SK-N-SH (cell line): Measurements from ENCODE around the gene CALD1. TPM values are rescaled to one million over a fixed set of nuclear protein-coding genes. Genes with fewer than 3 reads are reported as not detected.

Experiments
- CTCF ChIA-PET: fragments of 300-600, 350-600 bp; formaldehyde crosslinking; extraction: SDS; loops from one replicate; lab custom pipeline; 2021; lab: Yijun Ruan, JAX
- POLR2A ChIA-PET: fragments of 350-600 bp; sonication (Branson Sonifier 250); formaldehyde crosslinking; extraction: SDS; loops from one replicate; lab custom pipeline; 2020; ENCODE audit warnings: antibody characterized with exemption, inconsistent platforms; lab: Yijun Ruan, JAX
- DNase-seq: peaks from one replicate; pipeline ENCODE4 v3.0.0; 2012
- H2AFZ ChIP-seq: fragments of 200-600 bp; sonication (generic); 2 replicates; pipeline ENCODE4 v1.8.1; 2016; ENCODE audit warnings: antibody characterized with exemption, mild to moderate bottlenecking, low read depth
- H3F3A ChIP-seq: fragments of 200-600 bp; sonication (generic); replicated peaks from 2 replicates; pipeline ENCODE3; 2016; ENCODE audit warnings: antibody characterized with exemption, mild to moderate bottlenecking; ENCODE audit not compliant: insufficient read depth
- H3K27ac ChIP-seq, 2 experiments: fragments of 200-500 bp in 1 of 2; fragments of 200-600 bp in 1 of 2; sonication (Bioruptor generic) in 1 of 2; sonication (generic), shearing (Covaris generic) in 1 of 2; 2 replicates each; pipeline versions ENCODE4 v1.5.1 to v1.6.1; 2014 to 2016; ENCODE audit warnings: low read depth in 2 of 2, inconsistent platforms in 1 of 2, low read length in 1 of 2, mild to moderate bottlenecking in 1 of 2, mixed read lengths in 1 of 2
- H3K27me3 ChIP-seq: fragments of 200-600 bp; sonication (generic), shearing (Covaris generic); 2 replicates; pipeline ENCODE4 v1.6.1; 2016; ENCODE audit warnings: mixed run types; ENCODE audit not compliant: insufficient read depth
- H3K36me3 ChIP-seq, 2 experiments: fragments of 200-500 bp in 1 of 2; fragments of 200-600 bp in 1 of 2; sonication (Bioruptor generic) in 1 of 2; sonication (generic) in 1 of 2; replicated peaks in 1 of 2; 2 replicates each; pipeline versions ENCODE3 to v1.5.1; 2014 to 2016; ENCODE audit warnings: low read length in 1 of 2, mild to moderate bottlenecking in 1 of 2; ENCODE audit not compliant: insufficient read depth in 2 of 2, control insufficient read depth in 1 of 2
- H3K4me1 ChIP-seq, 2 experiments: fragments of 200-500 bp in 1 of 2; fragments of 200-600 bp in 1 of 2; sonication (Bioruptor generic) in 1 of 2; sonication (generic), shearing (Covaris generic) in 1 of 2; 2 replicates each; pipeline versions ENCODE4 v1.5.1 to v1.6.1; 2014 to 2016; ENCODE audit warnings: low read depth in 1 of 2, low read length in 1 of 2, mixed run types in 1 of 2; ENCODE audit not compliant: insufficient read depth in 2 of 2, control insufficient read depth in 1 of 2
- H3K4me2 ChIP-seq: fragments of 200-600 bp; sonication (generic), shearing (Covaris generic); 2 replicates; pipeline ENCODE4 v1.6.1; 2017; ENCODE audit warnings: mixed run types
- H3K4me3 ChIP-seq, 2 experiments: fragments of 200-500 bp in 1 of 2; fragments of 200-600 bp in 1 of 2; sonication (Bioruptor generic) in 1 of 2; sonication (generic), shearing (Covaris generic) in 1 of 2; 2 replicates each; pipeline versions ENCODE4 v1.5.1 to v1.8.1; 2014 to 2016; ENCODE audit warnings: low read depth in 2 of 2, inconsistent platforms in 1 of 2, low read length in 1 of 2, mild to moderate bottlenecking in 1 of 2, mixed read lengths in 1 of 2, moderate library complexity in 1 of 2
- H3K79me2 ChIP-seq: fragments of 200-600 bp; sonication (generic); 2 replicates; pipeline ENCODE4 v1.8.1; 2017; ENCODE audit warnings: mild to moderate bottlenecking; ENCODE audit not compliant: insufficient read depth
- H3K9ac ChIP-seq: fragments of 200-600 bp; sonication (generic); 2 replicates; pipeline ENCODE4 v1.6.1; 2017; ENCODE audit warnings: mixed run types
- H3K9me2 ChIP-seq: fragments of 200-600 bp; sonication (generic); 2 replicates; pipeline ENCODE4 v1.6.1; 2017; ENCODE audit warnings: mixed run types
- H3K9me3 ChIP-seq: fragments of 200-600 bp; sonication (generic); 2 replicates; pipeline ENCODE4 v1.6.1; 2017; ENCODE audit warnings: mixed run types, mild to moderate bottlenecking, moderate library complexity
- H4K20me1 ChIP-seq: fragments of 200-600 bp; sonication (generic); 2 replicates; pipeline ENCODE4 v1.6.1; 2017; ENCODE audit warnings: mild to moderate bottlenecking, mixed run types; ENCODE audit not compliant: insufficient read depth
- CHD2 ChIP-seq: fragments of 150-350 bp; IDR thresholded peaks from 2 replicates; pipeline ENCODE4 v1.6.1; 2018; ENCODE audit warnings: low read length; ENCODE audit not compliant: partially characterized antibody
- CTCF ChIP-seq: fragments of 200-600 bp; sonication (generic); IDR thresholded peaks from 2 replicates; pipeline ENCODE4 v1.6.1; 2017; ENCODE audit warnings: antibody characterized with exemption, mild to moderate bottlenecking, moderate library complexity
- ELF1 ChIP-seq: IDR thresholded peaks from 2 replicates; pipeline ENCODE4 v1.4.0; 2012
- FOSL2 ChIP-seq: IDR thresholded peaks from 2 replicates; pipeline ENCODE4 v1.4.0; 2012; ENCODE audit warnings: low read depth, mild to moderate bottlenecking, moderate library complexity, borderline replicate concordance
- JUND ChIP-seq: IDR thresholded peaks from 2 replicates; pipeline ENCODE4 v1.4.0; 2012
- MEF2A ChIP-seq: IDR thresholded peaks from 2 replicates; pipeline ENCODE4 v1.4.0; 2012; ENCODE audit warnings: low read depth, borderline replicate concordance
- NFIC ChIP-seq: IDR thresholded peaks from 2 replicates; pipeline ENCODE4 v1.4.0; 2012; ENCODE audit warnings: borderline replicate concordance
- POLR2AphosphoS5 ChIP-seq: IDR thresholded peaks from 2 replicates; pipeline ENCODE4 v1.6.1; 2012; ENCODE audit warnings: low read depth, low read length
- RAD21 ChIP-seq: IDR thresholded peaks from 2 replicates; pipeline ENCODE4 v1.6.1; 2012; ENCODE audit warnings: mild to moderate bottlenecking, low read length
- RCOR1 ChIP-seq: fragments of 150-350 bp; IDR thresholded peaks from 2 replicates; pipeline ENCODE4 v1.6.1; 2017; ENCODE audit warnings: antibody characterized with exemption, low read length
- RFX5 ChIP-seq: IDR thresholded peaks from 2 replicates; pipeline ENCODE4 v1.6.1; 2012; ENCODE audit warnings: mild to moderate bottlenecking, improper control_type of control experiment, low read length
- SMC3 ChIP-seq: IDR thresholded peaks from 2 replicates; pipeline ENCODE4 v1.6.1; 2012; ENCODE audit warnings: low read depth, low read length, improper control_type of control experiment
- TAF1 ChIP-seq: IDR thresholded peaks from 2 replicates; pipeline ENCODE4 v1.6.1; 2012; ENCODE audit warnings: low read depth, mild to moderate bottlenecking, low read length, moderate library complexity, borderline replicate concordance
- TCF12 ChIP-seq: IDR thresholded peaks from 2 replicates; pipeline ENCODE4 v1.4.0; 2012
- TEAD4 ChIP-seq: IDR thresholded peaks from 2 replicates; pipeline ENCODE4 v1.4.0; 2012; ENCODE audit warnings: mild to moderate bottlenecking, borderline replicate concordance; ENCODE audit not compliant: insufficient read depth
- USF2 ChIP-seq: fragments of 150-350 bp; IDR thresholded peaks from 2 replicates; pipeline ENCODE4 v1.6.1; 2017; ENCODE audit warnings: antibody characterized with exemption, low read length, low read depth, borderline replicate concordance
- WGBS: methylation state at CpG from one replicate; pipeline ENCODE4 v1.1.6; 2017; ENCODE audit warnings: low lambda C conversion rate; 5-methylcytosine and 5-hydroxymethylcytosine counted together
- polyA plus RNA-seq, 3 experiments: library from polyadenylated mRNA; depleted of rRNA; stranded (reverse); fragments of >200 nt; gene quantifications; 2 replicates each; pipeline ENCODE4 v1.2.3, GENCODE V29; 2012
- TF ChIP-seq, protein P1 (sequence below): IDR thresholded peaks from 2 replicates; pipeline ENCODE4; 2012

The CALD1 gene
- polyA plus RNA-seq, 1 of the 3 experiments (the other 2 are of a cell fraction) = 299 TPM

DNA sequence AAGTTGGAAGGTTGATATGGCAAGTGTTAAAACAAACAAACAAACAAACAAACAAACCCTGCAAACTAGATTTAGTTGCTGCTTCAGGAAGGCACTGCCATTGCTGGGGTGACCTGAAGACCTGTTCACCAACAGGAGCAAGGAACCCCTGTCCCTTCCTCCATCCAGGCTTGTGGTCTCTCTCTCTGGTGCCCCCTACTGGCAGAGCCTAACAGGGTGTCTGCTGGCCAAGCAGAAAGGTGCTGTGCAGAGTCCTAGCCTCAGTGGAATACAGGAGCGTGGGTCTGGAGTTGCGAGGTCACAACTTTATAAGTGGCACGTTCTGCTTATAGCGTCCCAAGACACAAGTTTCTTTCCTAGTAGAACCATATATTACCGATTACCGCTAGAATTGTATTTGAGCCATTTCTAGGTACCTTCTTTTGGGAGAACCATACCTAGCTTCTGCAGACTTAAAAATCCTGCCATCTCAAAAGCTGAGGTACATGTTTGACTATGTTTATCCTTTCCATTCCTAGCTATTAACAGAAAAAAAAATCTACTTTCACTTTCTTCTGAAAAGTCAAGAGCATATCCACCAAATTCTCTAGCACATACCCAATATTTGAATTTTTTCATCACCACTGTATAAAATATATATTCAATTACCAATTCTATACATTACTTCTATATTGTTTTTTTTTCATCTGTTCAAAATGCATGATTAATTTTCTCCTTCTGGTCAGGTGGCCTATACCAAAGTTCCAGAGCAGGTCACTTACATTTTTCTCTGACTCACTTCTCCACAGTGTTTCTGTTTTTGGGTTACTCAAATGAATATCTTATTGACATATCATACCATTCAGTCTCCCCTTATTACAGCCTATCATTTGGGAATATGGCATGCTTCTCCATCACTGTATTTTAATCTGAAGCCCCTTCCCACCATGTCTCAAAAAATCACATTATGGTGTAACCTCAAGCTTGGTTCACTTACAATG, 29.1 kb upstream of the CALD1 start:
- TF ChIP-seq FOSL2 (no peak), RAD21 (peak; percentile 44), SMC3 (peak; percentile 47), CTCF (peak; percentile 86), CHD2 (no peak)
- H3K4me1 ChIP-seq = peaks cover 0 to 5% of the 10 kb centered on the region in 2 experiments; a peak in 1 of 4 replicates
- no peaks in the 10 kb centered on the region for H3K9me3 ChIP-seq
- H2AFZ ChIP-seq = no peak overlapping the region
- CTCF ChIA-PET = interaction anchor here (0.7 to 2.0 kb wide), 21 partner anchors 9 to 193 kb away, joined by 3 to 7 read pairs (median 3); no protein-coding TSS in a partner anchor
- H3K4me2 ChIP-seq = no peak overlapping the region
- no peak overlapping the region for H3K27ac ChIP-seq
- DNase-seq = peak; percentile 47
- H3K9me2 ChIP-seq = no peaks in the 10 kb centered on the region
- H3F3A ChIP-seq = peaks cover 4% of the 10 kb centered on the region
- no peaks in the 10 kb centered on the region for H3K79me2 ChIP-seq
- H3K36me3 ChIP-seq = no peaks in the 10 kb centered on the region
- H4K20me1 ChIP-seq = no peaks in the 10 kb centered on the region
- WGBS = 85% methylated on average over 6 of the region's 6 CpGs
- H3K4me3 ChIP-seq = no peak overlapping the region
- no peaks in the 10 kb centered on the region for H3K27me3 ChIP-seq
- POLR2A ChIA-PET = interaction anchor here (0.6 kb wide), 1 partner anchor 23 kb away, joined by 4 read pairs; no protein-coding TSS in a partner anchor
- no peak overlapping the region for H3K9ac ChIP-seq

- no peaks in the 10 kb centered on the region for H3K79me2 ChIP-seq
- no peaks in the 10 kb centered on the region for H3K27me3 ChIP-seq
- TF ChIP-seq, protein P1, sequence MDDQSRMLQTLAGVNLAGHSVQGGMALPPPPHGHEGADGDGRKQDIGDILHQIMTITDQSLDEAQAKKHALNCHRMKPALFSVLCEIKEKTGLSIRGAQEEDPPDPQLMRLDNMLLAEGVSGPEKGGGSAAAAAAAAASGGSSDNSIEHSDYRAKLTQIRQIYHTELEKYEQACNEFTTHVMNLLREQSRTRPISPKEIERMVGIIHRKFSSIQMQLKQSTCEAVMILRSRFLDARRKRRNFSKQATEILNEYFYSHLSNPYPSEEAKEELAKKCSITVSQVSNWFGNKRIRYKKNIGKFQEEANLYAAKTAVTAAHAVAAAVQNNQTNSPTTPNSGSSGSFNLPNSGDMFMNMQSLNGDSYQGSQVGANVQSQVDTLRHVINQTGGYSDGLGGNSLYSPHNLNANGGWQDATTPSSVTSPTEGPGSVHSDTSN = peak; percentile 59
- TF ChIP-seq NFIC (peak; percentile 57), TCF12 (no peak), ELF1 (0 out of 2 replicates have a peak, but pooled peaks have one; percentile 37), RFX5 (no peak), JUND (0 out of 2 replicates have a peak, but pooled peaks have one; percentile 18), TAF1 (no peak), TEAD4 (no peak), USF2 (no peak), FOSL2 (peak; percentile 72; the same call in 1 of the 2 replicates), RCOR1 (no peak), POLR2AphosphoS5 (no peak), MEF2A (no peak)
- no peak overlapping the region for H3K9ac ChIP-seq
- peaks cover 0 to 5% of the 10 kb centered on the region in 2 experiments; a peak in 1 of 4 replicates for H3K4me1 ChIP-seq
- no peaks in the 10 kb centered on the region for H4K20me1 ChIP-seq
- no peak for DNase-seq
- no peaks in the 10 kb centered on the region for H3K9me2 ChIP-seq
- H3K4me3 ChIP-seq = no peak overlapping the region
- H3K9me3 ChIP-seq = no peaks in the 10 kb centered on the region
- H3K36me3 ChIP-seq = no peaks in the 10 kb centered on the region
- CTCF ChIA-PET = interaction anchor here (0.8 to 1.8 kb wide), 5 partner anchors 24 to 201 kb away, joined by 3 to 5 read pairs (median 4); no protein-coding TSS in a partner anchor
- POLR2A ChIA-PET = no interaction called here
- peak overlapping the region in 1 of 2 experiments; percentile 14; a peak in 1 of 4 replicates for H3K27ac ChIP-seq
- peak overlapping the region; percentile 6; the same call in 1 of the 2 replicates for H3K4me2 ChIP-seq
- H3F3A ChIP-seq = peaks cover 4% of the 10 kb centered on the region
- 0 out of 2 replicates have a peak overlapping the region, but pooled peaks have one; percentile 1 for H2AFZ ChIP-seq
- WGBS = 80% methylated on average over 6 of the region's 6 CpGs
These were observed 27.3 kb upstream of the CALD1 start for GRCh38 chr7:134752006-134752760.
